ENCODE results near the gene CCDC90B. TPM values are rescaled to one million over a fixed set of nuclear protein-coding genes. Genes with fewer than 3 reads are reported as not detected.

The CCDC90B gene
- total and polyA plus RNA-seq, 2 donors (not counting 3 experiments of a cell fraction or from before 2014, with no cell fraction given): 24.3 to 45.8 TPM

GRCh38 chr11:83311701-83312100 lies 25.5 kb upstream of the CCDC90B start:
- DNase-seq (ENCODE audit: low read depth, low spot score) (no peak), FAIRE-seq (no peak)
- dilution Hi-C loops (cut with MboI; ENCODE audit: extremely low pct_ligation_motif_present, low sequenced_read_pairs) (no loop called here), intact Hi-C loops (cut with micrococcal nuclease) (no loop called here)
- Histone ChIP-seq H2AFZ (ENCODE audit: low read depth, low read length) (no peak overlapping the region), H3K79me2 (ENCODE audit: control insufficient read depth, insufficient read depth, low read length) (no peaks in the 10 kb centered on the region), H3K4me1 (ENCODE audit: control insufficient read depth, extremely low read depth, insufficient read depth, low read length) (no peaks in the 10 kb centered on the region), H3K9ac (replicated peaks; ENCODE audit: extremely low read depth, insufficient read depth, low read length) (no peak overlapping the region), H3K36me3 (ENCODE audit: control insufficient read depth in 2 of 2, extremely low read depth in 1 of 2, insufficient read depth in 2 of 2, low read length in 2 of 2) (no peaks in the 10 kb centered on the region), H3K9me3 (replicated peaks; ENCODE audit: control insufficient read depth, insufficient read depth, low read length) (no peaks in the 10 kb centered on the region), H3K4me2 (ENCODE audit: insufficient read depth, low read length) (no peak overlapping the region), H4K20me1 (replicated peaks; ENCODE audit: control insufficient read depth, extremely low read depth, insufficient read depth, low read length) (no peaks in the 10 kb centered on the region), H3K27me3 (ENCODE audit: control insufficient read depth in 2 of 2, insufficient read depth in 2 of 2, low read length in 2 of 2) (no peaks in the 10 kb centered on the region), H3K27ac (ENCODE audit: insufficient read depth, low read depth, low read length) (no peak overlapping the region), H3K9me1 (replicated peaks; ENCODE audit: control insufficient read depth, extremely low read depth, insufficient read depth, low read length) (no peaks in the 10 kb centered on the region), H3K4me3 (replicated peaks in 1 of 3; ENCODE audit: insufficient read depth in 1 of 3, low read depth in 1 of 3, low read length in 3 of 3) (no peak overlapping the region)
- CTCF ChIA-PET: no interaction called here
- BruUV-seq (replicated peaks): no TSS peak
- TF ChIP-seq JUN (IDR thresholded peaks at IDR 0.05; ENCODE audit: borderline replicate concordance, insufficient read depth, insufficient read length, low read depth): no peak
- TF ChIP-seq POLR2AphosphoS5 (IDR thresholded peaks at IDR 0.05; ENCODE audit: insufficient read depth, low read depth, low read length): no peak
- no peak for TF ChIP-seq GATA2 (IDR thresholded peaks at IDR 0.05; ENCODE audit: insufficient read depth, insufficient read length, low read depth, low read length)
- TF ChIP-seq POLR2A (IDR thresholded peaks at IDR 0.05; ENCODE audit: low read depth, low read length): no peak
- no peak for TF ChIP-seq FOS (IDR thresholded peaks at IDR 0.05; ENCODE audit: borderline replicate concordance, insufficient read depth, low read length)
- no peak for TF ChIP-seq MAX (IDR thresholded peaks at IDR 0.05; ENCODE audit: insufficient read depth, insufficient read length)
- TF ChIP-seq EZH2 (IDR thresholded peaks at IDR 0.05; ENCODE audit: borderline replicate concordance, low read depth, low read length, severe bottlenecking): no peak
- TF ChIP-seq CTCF (IDR thresholded peaks at IDR 0.05; ENCODE audit: extremely low read depth in 1 of 2, insufficient read depth in 1 of 2, low read depth in 1 of 2, low read length in 2 of 2): no peak
- no peak for TF ChIP-seq MYC (IDR thresholded peaks at IDR 0.05; ENCODE audit: low read depth, low read length)
- POLR2A ChIA-PET: interaction anchor here (1.3 kb wide), 1 partner anchor 26 kb away, joined by 3 read pairs; the partner anchor contains the start of gene CCDC90B
